HG02571 (cell line): ENCODE results near the gene TIAM2.

Source experiments
- ATAC-seq: cut with Tn5 transposase; IDR thresholded peaks from one replicate; pipeline ENCODE4 v1.9.1; 2021; ENCODE audit warnings: mild to moderate bottlenecking, moderate library complexity; ENCODE audit not compliant: unreplicated experiment

Gene TIAM2

GRCh38 chr6:155272353-155273232 is 277.5 kb downstream of the TIAM2 start:
- no peak for ATAC-seq

GRCh38 chr6:155273431-155273830 is 278.3 kb downstream of the TIAM2 start:
- no peak for ATAC-seq

- ATAC-seq = no peak
These were observed 279.0 kb downstream of the TIAM2 start for GRCh38 chr6:155274106-155274505.

GRCh38 chr6:155274533-155274932 is 279.4 kb downstream of the TIAM2 start:
- no peak for ATAC-seq

- no peak for ATAC-seq
These were observed 280.8 kb downstream of the TIAM2 start for GRCh38 chr6:155275808-155276480.

GRCh38 chr6:155276638-155277037 is 281.5 kb downstream of the TIAM2 start:
- ATAC-seq = no peak

- ATAC-seq = no peak
These were observed 283.4 kb downstream of the TIAM2 start for GRCh38 chr6:155278319-155279049.

GRCh38 chr6:155284775-155285174 is 289.7 kb downstream of the TIAM2 start:
- ATAC-seq = no peak

GRCh38 chr6:155287762-155288161 is 292.6 kb downstream of the TIAM2 start:
- ATAC-seq = no peak

- no peak for ATAC-seq
These were observed 295.4 kb downstream of the TIAM2 start for GRCh38 chr6:155290491-155290890.

- ATAC-seq = no peak
These were observed 296.2 kb downstream of the TIAM2 start for GRCh38 chr6:155291291-155291690.

- ATAC-seq = no peak
These were observed 297.6 kb downstream of the TIAM2 start for GRCh38 chr6:155292711-155293110.

- no peak for ATAC-seq
These were observed 302.6 kb downstream of the TIAM2 start for GRCh38 chr6:155297669-155298068.

GRCh38 chr6:155301867-155302266 is 306.8 kb downstream of the TIAM2 start:
- ATAC-seq = no peak

GRCh38 chr6:155303361-155303870 is 308.3 kb downstream of the TIAM2 start:
- ATAC-seq = no peak

GRCh38 chr6:155306958-155307357 is 311.8 kb downstream of the TIAM2 start:
- no peak for ATAC-seq
